ENCODE results near the gene KRT38.
A peak's percentile ranks its signal among the peaks of the same experiment; 100 is the strongest.

KRT38 gene

GRCh38 chr17:41411072-41411840, 29.5 kb downstream of the KRT38 start:
- no peak for DNase-seq (ENCODE audit: low read depth)
- TF ChIP-seq CTCF (conservative IDR thresholded peaks at IDR 0.05; ENCODE audit: low read length), result no peak
- H3K4me3 ChIP-seq (ENCODE audit: low read length), result no peak overlapping the region

- TF ChIP-seq CTCF (conservative IDR thresholded peaks at IDR 0.05; ENCODE audit: low read length), result no peak
- DNase-seq (ENCODE audit: low read depth), result no peak
- no peak overlapping the region for H3K4me3 ChIP-seq (ENCODE audit: low read length)
Observed at GRCh38 chr17:41407226-41407625, 33.6 kb downstream of the KRT38 start.

DNA sequence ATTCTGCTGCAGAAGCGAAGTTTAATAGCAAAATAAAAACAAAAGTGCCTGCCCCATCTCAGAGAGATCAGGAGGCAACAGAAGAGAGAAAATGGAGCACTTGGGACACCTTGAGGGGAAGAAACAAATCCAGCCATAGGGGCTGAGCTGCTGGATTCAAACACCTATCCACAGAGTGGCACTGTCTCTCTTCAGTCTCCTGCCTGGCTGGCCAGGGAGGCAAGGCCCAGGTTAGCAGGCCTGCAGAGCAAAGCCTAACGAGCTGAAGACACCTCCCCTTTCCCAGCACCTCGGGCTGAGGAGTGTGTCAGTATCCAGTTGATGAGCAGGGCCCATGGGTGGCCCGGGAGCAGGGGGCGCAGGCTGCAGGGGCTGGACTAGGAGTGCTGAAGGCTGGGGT, 34.6 kb downstream of the KRT38 start:
- H3K4me3 ChIP-seq (ENCODE audit: low read length), result no peak overlapping the region
- no peak for TF ChIP-seq CTCF (conservative IDR thresholded peaks at IDR 0.05; ENCODE audit: low read length)
- DNase-seq (ENCODE audit: low read depth), result no peak

- peak; percentile 93 for DNase-seq (ENCODE audit: low read depth)
- H3K4me3 ChIP-seq (ENCODE audit: low read length), result no peak overlapping the region
- no peak for TF ChIP-seq CTCF (conservative IDR thresholded peaks at IDR 0.05; ENCODE audit: low read length)
Observed at GRCh38 chr17:41404024-41404671, 36.6 kb downstream of the KRT38 start.

- H3K4me3 ChIP-seq (ENCODE audit: low read length), result no peak overlapping the region
- DNase-seq (ENCODE audit: low read depth), result no peak
- no peak for TF ChIP-seq CTCF (conservative IDR thresholded peaks at IDR 0.05; ENCODE audit: low read length)
Observed at GRCh38 chr17:41403404-41404023, 37.3 kb downstream of the KRT38 start.

- no peak for TF ChIP-seq CTCF (conservative IDR thresholded peaks at IDR 0.05; ENCODE audit: low read length)
- H3K4me3 ChIP-seq (ENCODE audit: low read length), result no peak overlapping the region
- DNase-seq (ENCODE audit: low read depth), result peak; percentile 31
Observed at GRCh38 chr17:41402161-41402560, 38.6 kb downstream of the KRT38 start.
